Liver (tissue), 9 donors: ENCODE results near the gene FOXF2. TPM values are rescaled to one million over a fixed set of nuclear protein-coding genes. Genes with fewer than 3 reads are reported as not detected.

Experiments used
- DNase-seq: peaks from one replicate; pipeline ENCODE4 v3.0.0-alpha.2; 2017; ENCODE audit warnings: low spot score
- H3K27ac ChIP-seq, 2 donors: one replicate each; pipeline ENCODE4 v1.7.0; 2013; ENCODE audit warnings: inconsistent platforms in 2 of 2, low read length in 2 of 2, control low read depth in 1 of 2, low read depth in 1 of 2, mild to moderate bottlenecking in 1 of 2
- H3K27me3 ChIP-seq, 4 donors: one replicate each; pipeline versions ENCODE4 v1.6.1 to v1.7.0; 2013; ENCODE audit warnings: low read length in 3 of 4, inconsistent platforms in 1 of 4, mild to moderate bottlenecking in 1 of 4, moderate library complexity in 1 of 4; ENCODE audit not compliant: control insufficient read depth in 4 of 4, insufficient read depth in 4 of 4
- H3K36me3 ChIP-seq, 4 donors: one replicate each; pipeline versions ENCODE4 v1.6.1 to v1.7.0; 2013; ENCODE audit warnings: low read length in 3 of 4, mild to moderate bottlenecking in 3 of 4, low read depth in 1 of 4, moderate library complexity in 1 of 4; ENCODE audit not compliant: control insufficient read depth in 4 of 4, insufficient read depth in 3 of 4
- H3K4me1 ChIP-seq, 4 donors: one replicate each; pipeline versions ENCODE4 v1.6.1 to v1.7.0; 2013; ENCODE audit warnings: low read length in 3 of 4, mild to moderate bottlenecking in 3 of 4, moderate library complexity in 1 of 4; ENCODE audit not compliant: control insufficient read depth in 4 of 4, insufficient read depth in 4 of 4
- H3K4me3 ChIP-seq, 3 donors: one replicate each; pipeline versions ENCODE4 v1.6.1 to v1.7.0; 2013; ENCODE audit warnings: low read length in 3 of 3, control low read depth in 1 of 3, low read depth in 1 of 3, mild to moderate bottlenecking in 1 of 3
- H3K9ac ChIP-seq, 2 donors: one replicate each; pipeline ENCODE4 v1.7.0; 2013; ENCODE audit warnings: low read length in 2 of 2, mild to moderate bottlenecking in 2 of 2, moderate library complexity in 2 of 2, control low read depth in 1 of 2, low read depth in 1 of 2
- H3K9me3 ChIP-seq, 4 donors: one replicate each; pipeline versions ENCODE4 v1.6.1 to v1.7.0; 2013; ENCODE audit warnings: low read length in 3 of 4; ENCODE audit not compliant: control insufficient read depth in 4 of 4
- EGR1 ChIP-seq, 2 donors: IDR thresholded peaks; 2 replicates each; pipeline ENCODE4 v1.6.1; 2016 to 2018; ENCODE audit warnings: antibody characterized with exemption in 2 of 2, low read depth in 2 of 2
- FOXA1 ChIP-seq: IDR thresholded peaks from 2 replicates; pipeline ENCODE4 v1.6.1; 2016; ENCODE audit warnings: antibody characterized with exemption
- FOXA2 ChIP-seq: IDR thresholded peaks from 2 replicates; pipeline ENCODE4 v1.6.1; 2016; ENCODE audit warnings: antibody characterized with exemption
- GABPA ChIP-seq, 2 donors: IDR thresholded peaks in 1 of 2; conservative IDR thresholded peaks in 1 of 2; 2 replicates each; pipeline ENCODE4 v1.6.1; 2016; ENCODE audit warnings: antibody characterized with exemption in 2 of 2, mild to moderate bottlenecking in 1 of 2, moderate library complexity in 1 of 2
- HNF4A ChIP-seq, 2 donors: conservative IDR thresholded peaks; 2 replicates each; pipeline ENCODE4 v1.6.1; 2016; ENCODE audit warnings: antibody characterized with exemption in 2 of 2, mild to moderate bottlenecking in 2 of 2
- HNF4G ChIP-seq: IDR thresholded peaks from 2 replicates; pipeline ENCODE4 v1.6.1; 2016; ENCODE audit warnings: antibody characterized with exemption
- JUND ChIP-seq, 2 donors: IDR thresholded peaks; 2 replicates each; pipeline ENCODE4 v1.6.1; 2016; ENCODE audit warnings: antibody characterized with exemption in 2 of 2
- RAD21 ChIP-seq, 2 donors: IDR thresholded peaks; 2 replicates each; pipeline ENCODE4 v1.6.1; 2016; ENCODE audit warnings: antibody characterized with exemption in 2 of 2, mild to moderate bottlenecking in 2 of 2
- RXRA ChIP-seq, 2 donors: IDR thresholded peaks; 2 replicates each; pipeline ENCODE4 v1.6.1; 2017 to 2018; ENCODE audit warnings: antibody characterized with exemption in 2 of 2, mild to moderate bottlenecking in 1 of 2
- TAF1 ChIP-seq: conservative IDR thresholded peaks from 2 replicates; pipeline ENCODE4 v1.6.1; 2016; ENCODE audit warnings: antibody characterized with exemption, mild to moderate bottlenecking
- YY1 ChIP-seq: IDR thresholded peaks from 2 replicates; pipeline ENCODE4 v1.6.1; 2016; ENCODE audit warnings: antibody characterized with exemption, mild to moderate bottlenecking
- WGBS: extraction: QIAGEN DNeasy Blood & Tissue Kit; methylation state at CpG from one replicate; pipeline ENCODE4 v1.1.7; 2013; 5-methylcytosine and 5-hydroxymethylcytosine counted together
- polyA plus RNA-seq, 2 donors: library from polyadenylated mRNA; stranded (reverse) in 1 of 2; unstranded in 1 of 2; fragments of 200-250 nt in 1 of 2; fragments of >200 nt in 1 of 2; fragmentation: Nextera tagmentation in 1 of 2; extraction: Ambion mirVana in 1 of 2; gene quantifications; one replicate each; pipeline versions ENCODE4 v1.2.1 to v1.2.3, GENCODE V29; 2013 to 2015
- total RNA-seq, 2 donors: library from RNA; depleted of rRNA; stranded (reverse); fragments of >200 nt; gene quantifications; one replicate each; pipeline ENCODE4 v1.2.3, GENCODE V29; 2014
- TF ChIP-seq, protein P1 (sequence below): IDR thresholded peaks from 2 replicates; pipeline ENCODE4 v1.6.1; 2016; ENCODE audit warnings: antibody characterized with exemption
- TF ChIP-seq, protein P2 (sequence below): fragments of 150-350 bp; IDR thresholded peaks from 2 replicates; pipeline ENCODE4 v1.5.1; 2017; ENCODE audit warnings: improper control_type of control experiment, low read depth, low read length; ENCODE audit not compliant: missing input control
- TF ChIP-seq, protein P3 (sequence below): IDR thresholded peaks from 2 replicates; pipeline ENCODE4 v1.6.1; 2016; ENCODE audit warnings: antibody characterized with exemption
- TF ChIP-seq, protein P4 (sequence below): IDR thresholded peaks from 2 replicates; pipeline ENCODE4 v1.6.1; 2016; ENCODE audit warnings: antibody characterized with exemption
- donor health status: healthy.
- donor health status: healthy.
- donor health status: healthy.
- donor health status: healthy.
- donor health status: healthy.

The FOXF2 gene
- total and polyA plus RNA-seq, 4 donors = 0.05 TPM; not detected in 3

DNA sequence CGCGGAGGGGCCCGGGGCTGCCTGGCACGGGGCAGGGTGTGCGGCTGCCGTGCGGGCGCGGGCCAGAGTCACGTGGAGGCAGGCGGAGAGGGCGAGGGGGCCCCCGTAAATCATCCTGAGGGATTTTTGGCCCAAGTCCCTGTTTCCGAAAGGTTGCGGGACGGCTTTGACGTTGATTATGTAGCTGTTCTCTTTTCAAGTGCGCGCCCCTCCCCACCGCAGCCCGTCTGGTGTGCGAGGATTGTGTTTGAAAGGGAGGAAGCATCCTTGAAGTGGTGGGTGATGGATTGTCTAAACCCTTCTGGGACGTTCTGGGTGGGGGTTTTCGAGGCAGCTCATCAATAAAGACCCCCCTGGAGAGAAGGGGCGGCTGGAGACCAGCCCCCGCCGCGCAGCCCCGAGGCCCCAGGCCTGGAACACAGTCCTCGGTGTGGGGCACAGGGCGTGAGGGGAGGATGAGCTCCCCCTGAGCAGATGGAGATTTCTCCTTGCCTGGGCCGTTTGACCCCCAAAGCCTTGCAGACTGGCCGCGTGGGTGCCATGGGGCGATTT is 7.0 kb upstream of the FOXF2 start:
- H3K4me3 ChIP-seq = no peak overlapping the region
- TF ChIP-seq RAD21 (IDR thresholded peaks at IDR 0.05) (no peak), EGR1 (IDR thresholded peaks at IDR 0.05; ENCODE audit: low read depth in 2 of 2) (no peak), HNF4A (conservative IDR thresholded peaks at IDR 0.05) (no peak), GABPA (IDR thresholded peaks at IDR 0.05 in 1 of 2, conservative IDR thresholded peaks at IDR 0.05 in 1 of 2) (no peak)
- TF ChIP-seq, protein P1, sequence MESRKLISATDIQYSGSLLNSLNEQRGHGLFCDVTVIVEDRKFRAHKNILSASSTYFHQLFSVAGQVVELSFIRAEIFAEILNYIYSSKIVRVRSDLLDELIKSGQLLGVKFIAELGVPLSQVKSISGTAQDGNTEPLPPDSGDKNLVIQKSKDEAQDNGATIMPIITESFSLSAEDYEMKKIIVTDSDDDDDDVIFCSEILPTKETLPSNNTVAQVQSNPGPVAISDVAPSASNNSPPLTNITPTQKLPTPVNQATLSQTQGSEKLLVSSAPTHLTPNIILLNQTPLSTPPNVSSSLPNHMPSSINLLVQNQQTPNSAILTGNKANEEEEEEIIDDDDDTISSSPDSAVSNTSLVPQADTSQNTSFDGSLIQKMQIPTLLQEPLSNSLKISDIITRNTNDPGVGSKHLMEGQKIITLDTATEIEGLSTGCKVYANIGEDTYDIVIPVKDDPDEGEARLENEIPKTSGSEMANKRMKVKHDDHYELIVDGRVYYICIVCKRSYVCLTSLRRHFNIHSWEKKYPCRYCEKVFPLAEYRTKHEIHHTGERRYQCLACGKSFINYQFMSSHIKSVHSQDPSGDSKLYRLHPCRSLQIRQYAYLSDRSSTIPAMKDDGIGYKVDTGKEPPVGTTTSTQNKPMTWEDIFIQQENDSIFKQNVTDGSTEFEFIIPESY = no peak
- TF ChIP-seq, protein P2, sequence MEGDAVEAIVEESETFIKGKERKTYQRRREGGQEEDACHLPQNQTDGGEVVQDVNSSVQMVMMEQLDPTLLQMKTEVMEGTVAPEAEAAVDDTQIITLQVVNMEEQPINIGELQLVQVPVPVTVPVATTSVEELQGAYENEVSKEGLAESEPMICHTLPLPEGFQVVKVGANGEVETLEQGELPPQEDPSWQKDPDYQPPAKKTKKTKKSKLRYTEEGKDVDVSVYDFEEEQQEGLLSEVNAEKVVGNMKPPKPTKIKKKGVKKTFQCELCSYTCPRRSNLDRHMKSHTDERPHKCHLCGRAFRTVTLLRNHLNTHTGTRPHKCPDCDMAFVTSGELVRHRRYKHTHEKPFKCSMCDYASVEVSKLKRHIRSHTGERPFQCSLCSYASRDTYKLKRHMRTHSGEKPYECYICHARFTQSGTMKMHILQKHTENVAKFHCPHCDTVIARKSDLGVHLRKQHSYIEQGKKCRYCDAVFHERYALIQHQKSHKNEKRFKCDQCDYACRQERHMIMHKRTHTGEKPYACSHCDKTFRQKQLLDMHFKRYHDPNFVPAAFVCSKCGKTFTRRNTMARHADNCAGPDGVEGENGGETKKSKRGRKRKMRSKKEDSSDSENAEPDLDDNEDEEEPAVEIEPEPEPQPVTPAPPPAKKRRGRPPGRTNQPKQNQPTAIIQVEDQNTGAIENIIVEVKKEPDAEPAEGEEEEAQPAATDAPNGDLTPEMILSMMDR = no peak
- H3K9me3 ChIP-seq = no peaks in the 10 kb centered on the region
- WGBS = 4% methylated on average over 35 of the region's 35 CpGs
- H3K27me3 ChIP-seq = peaks cover 10 to 38% (median 18%) of the 10 kb centered on the region in 4 donors
- H3K9ac ChIP-seq = no peak overlapping the region
- no peak overlapping the region for H3K27ac ChIP-seq
- no peaks in the 10 kb centered on the region for H3K36me3 ChIP-seq
- DNase-seq = no peak
- H3K4me1 ChIP-seq = peaks cover 7 to 48% (median 15%) of the 10 kb centered on the region in 4 donors

DNA sequence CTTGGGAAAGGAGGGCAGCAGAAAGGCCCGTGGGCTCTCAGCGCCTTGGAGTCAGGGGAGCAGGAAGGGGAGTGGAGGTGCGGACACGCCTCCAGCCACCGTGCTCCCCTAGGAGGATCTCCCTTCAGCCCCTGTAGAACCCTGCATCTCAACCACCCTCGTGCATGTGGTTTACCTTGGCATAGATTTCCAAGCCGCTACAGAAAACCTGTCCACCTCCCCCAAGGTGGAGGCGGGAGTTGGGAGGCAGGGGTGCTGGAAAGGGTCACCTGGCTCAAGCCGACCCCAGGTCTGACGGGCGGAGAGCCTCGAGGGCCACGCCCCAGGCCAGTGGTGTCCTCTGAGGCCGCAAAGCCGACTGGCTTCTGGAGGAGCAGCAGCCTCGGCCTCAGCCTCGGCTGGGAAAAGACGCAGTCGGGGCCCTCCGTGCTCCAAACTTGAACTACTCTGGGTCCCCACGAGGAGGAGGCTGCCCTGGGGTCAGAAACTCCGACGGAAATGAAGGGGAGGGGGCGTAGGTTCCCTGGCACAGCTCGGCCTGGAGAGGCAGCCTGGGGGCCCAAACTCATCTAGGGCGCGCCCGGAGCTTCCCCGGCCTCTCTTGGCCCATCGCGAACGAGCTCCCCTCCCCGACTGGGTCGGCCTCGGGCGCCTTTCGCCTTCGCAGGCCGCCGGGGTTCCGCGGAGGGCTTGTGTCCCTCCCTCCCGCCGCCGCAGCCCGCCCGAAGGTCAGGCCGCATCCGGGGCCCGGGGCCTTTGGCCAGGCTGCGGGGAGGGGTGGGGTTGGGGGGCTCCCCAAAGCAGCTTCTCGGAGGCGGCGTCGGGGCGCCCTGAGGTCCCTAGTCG is 6.3 kb upstream of the FOXF2 start:
- H3K4me1 ChIP-seq = peaks cover 7 to 44% (median 13%) of the 10 kb centered on the region in 4 donors
- WGBS = 3% methylated on average over 57 of the region's 57 CpGs
- TF ChIP-seq RAD21 (IDR thresholded peaks at IDR 0.05) (no peak), FOXA2 (no peak), FOXA1 (no peak), HNF4A (conservative IDR thresholded peaks at IDR 0.05) (no peak), YY1 (no peak), GABPA (IDR thresholded peaks at IDR 0.05 in 1 of 2, conservative IDR thresholded peaks at IDR 0.05 in 1 of 2) (no peak), HNF4G (no peak), TAF1 (no peak), JUND (IDR thresholded peaks at IDR 0.05) (no peak), RXRA (IDR thresholded peaks at IDR 0.05) (no peak)
- TF ChIP-seq, protein P1 = no peak
- TF ChIP-seq, protein P2 = no peak
- TF ChIP-seq, protein P3, sequence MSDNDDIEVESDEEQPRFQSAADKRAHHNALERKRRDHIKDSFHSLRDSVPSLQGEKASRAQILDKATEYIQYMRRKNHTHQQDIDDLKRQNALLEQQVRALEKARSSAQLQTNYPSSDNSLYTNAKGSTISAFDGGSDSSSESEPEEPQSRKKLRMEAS = no peak
- TF ChIP-seq, protein P4, sequence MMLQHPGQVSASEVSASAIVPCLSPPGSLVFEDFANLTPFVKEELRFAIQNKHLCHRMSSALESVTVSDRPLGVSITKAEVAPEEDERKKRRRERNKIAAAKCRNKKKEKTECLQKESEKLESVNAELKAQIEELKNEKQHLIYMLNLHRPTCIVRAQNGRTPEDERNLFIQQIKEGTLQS = no peak
- no peak for DNase-seq
- H3K27me3 ChIP-seq = peaks cover 10 to 40% (median 19%) of the 10 kb centered on the region in 4 donors
- no peak overlapping the region for H3K4me3 ChIP-seq
- H3K9me3 ChIP-seq = no peaks in the 10 kb centered on the region
- H3K9ac ChIP-seq = no peak overlapping the region
- no peak overlapping the region for H3K27ac ChIP-seq
- no peaks in the 10 kb centered on the region for H3K36me3 ChIP-seq
